ES-I3 (cell line): Measurements from ENCODE around the gene UBA1.
A peak's percentile ranks its signal among the peaks of the same experiment; 100 is the strongest.

ENCODE experiments used
- H3K36me3 ChIP-seq: 2 replicates; pipeline ENCODE4 v1.6.1; 2013; ENCODE audit warnings: mild to moderate bottlenecking, low read length, control low read depth, moderate library complexity; ENCODE audit not compliant: insufficient read depth
- H3K4me1 ChIP-seq: 2 replicates; pipeline ENCODE4 v1.6.1; 2013; ENCODE audit warnings: mild to moderate bottlenecking, control low read depth, low read length; ENCODE audit not compliant: insufficient read depth
- H3K9ac ChIP-seq: 2 replicates; pipeline ENCODE4 v1.6.1; 2013; ENCODE audit warnings: low read depth, mild to moderate bottlenecking, low read length, moderate library complexity
- H3K9me3 ChIP-seq: 2 replicates; pipeline ENCODE4 v1.6.1; 2013; ENCODE audit warnings: mild to moderate bottlenecking, low read length, moderate library complexity; ENCODE audit not compliant: control insufficient read depth, insufficient read depth

UBA1 gene

DNA sequence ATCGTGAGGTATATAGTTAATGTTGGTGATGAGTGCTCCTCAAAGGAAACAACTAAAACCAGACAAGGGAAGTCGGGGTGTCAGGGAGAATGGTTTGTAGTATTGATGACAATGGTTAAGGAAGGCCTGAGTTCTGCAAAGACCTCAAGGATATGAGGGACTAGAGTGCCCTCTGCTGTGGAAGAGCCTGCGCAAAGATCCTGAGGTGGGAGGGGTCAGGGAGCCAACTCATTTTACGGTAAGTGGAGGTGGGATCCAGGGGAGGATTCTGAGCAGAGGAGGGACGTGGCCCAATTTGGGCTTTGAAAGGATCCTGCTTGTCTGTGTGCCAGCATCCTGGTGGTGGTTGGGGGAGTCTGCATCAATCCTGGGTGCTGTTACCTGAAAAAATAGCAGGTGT, 11.3 kb downstream of the UBA1 start:
- Histone ChIP-seq H3K9me3 (no peaks in the 10 kb centered on the region), H3K4me1 (no peaks in the 10 kb centered on the region), H3K9ac (no peak overlapping the region), H3K36me3 (peaks cover 85% of the 10 kb centered on the region)

DNA sequence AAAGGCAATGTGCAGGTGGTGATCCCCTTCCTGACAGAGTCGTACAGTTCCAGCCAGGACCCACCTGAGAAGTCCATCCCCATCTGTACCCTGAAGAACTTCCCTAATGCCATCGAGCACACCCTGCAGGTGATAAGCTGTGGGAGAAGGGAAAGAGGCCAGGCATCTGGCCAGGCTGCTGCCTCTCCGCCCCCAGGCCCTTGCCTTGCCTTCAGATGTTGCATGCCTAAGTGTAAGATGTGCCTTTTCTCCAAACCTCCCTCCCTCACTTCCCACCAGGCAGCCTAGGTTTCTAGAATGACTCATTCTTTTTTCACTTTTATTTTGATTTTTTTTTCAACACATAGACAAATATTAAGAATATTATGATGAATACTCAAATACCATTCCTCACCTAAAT, 12.7 kb downstream of the UBA1 start:
- H3K4me1 ChIP-seq = no peaks in the 10 kb centered on the region
- H3K9ac ChIP-seq = no peak overlapping the region
- peaks cover 81% of the 10 kb centered on the region for H3K36me3 ChIP-seq
- H3K9me3 ChIP-seq = no peaks in the 10 kb centered on the region

DNA sequence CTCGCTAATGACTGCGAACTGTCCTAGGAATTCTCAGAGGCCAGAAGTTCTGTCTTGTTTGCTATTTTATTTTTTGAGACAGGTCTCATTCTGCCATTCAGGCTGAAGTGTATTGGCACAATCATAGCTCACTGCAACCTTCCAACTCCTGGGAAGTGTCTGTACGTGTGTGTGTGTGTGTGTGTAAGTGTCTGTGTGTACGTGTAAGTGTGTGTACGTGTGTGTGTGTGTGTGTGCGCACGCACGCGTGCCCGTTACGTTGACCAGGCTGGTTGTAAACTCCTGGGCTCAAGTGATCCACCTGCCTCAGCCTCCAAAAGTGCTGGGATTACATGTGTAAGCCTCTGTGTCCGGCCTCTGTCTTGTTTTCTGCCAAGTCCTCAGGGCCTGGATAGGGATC, 14.5 kb downstream of the UBA1 start:
- H3K4me1 ChIP-seq = no peaks in the 10 kb centered on the region
- peaks cover 80% of the 10 kb centered on the region for H3K36me3 ChIP-seq
- no peaks in the 10 kb centered on the region for H3K9me3 ChIP-seq
- H3K9ac ChIP-seq = no peak overlapping the region

DNA sequence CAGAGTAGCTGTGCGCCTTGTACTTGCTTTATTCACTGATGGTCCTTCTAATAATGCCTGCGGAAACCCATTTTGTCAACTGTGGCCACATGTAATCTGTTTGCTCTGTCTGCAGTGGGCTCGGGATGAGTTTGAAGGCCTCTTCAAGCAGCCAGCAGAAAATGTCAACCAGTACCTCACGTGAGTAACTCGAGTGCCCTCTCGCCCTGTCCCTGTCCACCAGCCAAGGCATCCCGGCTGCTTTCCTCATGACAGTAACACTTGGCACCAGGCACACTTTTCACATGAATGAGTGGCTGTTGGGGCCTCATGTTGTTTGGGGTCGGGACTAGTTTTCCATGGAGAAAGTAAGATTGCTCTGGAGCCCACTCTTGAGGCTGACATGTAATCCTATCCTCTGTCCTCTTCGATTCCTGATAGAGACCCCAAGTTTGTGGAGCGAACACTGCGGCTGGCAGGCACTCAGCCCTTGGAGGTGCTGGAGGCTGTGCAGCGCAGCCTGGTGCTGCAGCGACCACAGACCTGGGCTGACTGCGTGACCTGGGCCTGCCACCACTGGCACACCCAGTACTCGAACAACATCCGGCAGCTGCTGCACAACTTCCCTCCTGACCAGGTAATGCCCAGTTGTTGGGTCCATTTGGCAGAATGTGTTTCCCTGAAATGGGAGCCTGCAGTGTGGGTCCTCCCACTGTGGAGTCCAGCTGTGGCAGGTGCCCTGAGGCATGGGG, 16.0 kb downstream of the UBA1 start:
- Histone ChIP-seq H3K9me3 (no peaks in the 10 kb centered on the region), H3K9ac (no peak overlapping the region), H3K4me1 (no peaks in the 10 kb centered on the region), H3K36me3 (peaks cover 72% of the 10 kb centered on the region)

DNA sequence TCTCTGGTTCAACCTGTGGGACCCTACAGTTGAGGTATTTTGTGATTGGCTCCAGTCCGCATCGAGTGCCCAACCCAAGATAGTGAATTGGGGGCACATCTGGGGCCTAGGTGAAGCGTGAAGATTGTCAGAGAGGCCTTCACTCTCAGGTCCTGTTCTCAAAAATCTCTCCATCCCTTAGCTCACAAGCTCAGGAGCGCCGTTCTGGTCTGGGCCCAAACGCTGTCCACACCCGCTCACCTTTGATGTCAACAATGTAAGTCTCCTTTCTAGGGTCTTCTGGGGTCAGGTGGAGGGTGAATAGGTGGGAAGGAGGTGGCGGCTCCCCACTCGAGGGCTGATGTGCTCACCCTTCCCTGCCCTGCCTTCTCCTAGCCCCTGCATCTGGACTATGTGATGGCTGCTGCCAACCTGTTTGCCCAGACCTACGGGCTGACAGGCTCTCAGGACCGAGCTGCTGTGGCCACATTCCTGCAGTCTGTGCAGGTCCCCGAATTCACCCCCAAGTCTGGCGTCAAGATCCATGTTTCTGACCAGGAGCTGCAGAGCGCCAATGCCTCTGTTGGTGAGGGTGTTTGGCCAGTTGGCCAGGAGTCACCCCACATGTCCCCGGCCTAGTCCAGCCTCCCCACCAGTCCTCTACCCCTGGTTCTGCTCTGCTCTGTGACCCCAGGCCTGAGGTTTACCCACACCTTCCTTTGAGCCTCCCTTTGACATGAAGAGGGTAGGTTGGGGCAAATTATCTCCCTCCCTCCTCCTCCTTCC, 17.2 kb downstream of the UBA1 start:
- H3K9ac ChIP-seq = no peak overlapping the region
- H3K9me3 ChIP-seq = no peaks in the 10 kb centered on the region
- H3K4me1 ChIP-seq = no peaks in the 10 kb centered on the region
- H3K36me3 ChIP-seq = peaks cover 70% of the 10 kb centered on the region

DNA sequence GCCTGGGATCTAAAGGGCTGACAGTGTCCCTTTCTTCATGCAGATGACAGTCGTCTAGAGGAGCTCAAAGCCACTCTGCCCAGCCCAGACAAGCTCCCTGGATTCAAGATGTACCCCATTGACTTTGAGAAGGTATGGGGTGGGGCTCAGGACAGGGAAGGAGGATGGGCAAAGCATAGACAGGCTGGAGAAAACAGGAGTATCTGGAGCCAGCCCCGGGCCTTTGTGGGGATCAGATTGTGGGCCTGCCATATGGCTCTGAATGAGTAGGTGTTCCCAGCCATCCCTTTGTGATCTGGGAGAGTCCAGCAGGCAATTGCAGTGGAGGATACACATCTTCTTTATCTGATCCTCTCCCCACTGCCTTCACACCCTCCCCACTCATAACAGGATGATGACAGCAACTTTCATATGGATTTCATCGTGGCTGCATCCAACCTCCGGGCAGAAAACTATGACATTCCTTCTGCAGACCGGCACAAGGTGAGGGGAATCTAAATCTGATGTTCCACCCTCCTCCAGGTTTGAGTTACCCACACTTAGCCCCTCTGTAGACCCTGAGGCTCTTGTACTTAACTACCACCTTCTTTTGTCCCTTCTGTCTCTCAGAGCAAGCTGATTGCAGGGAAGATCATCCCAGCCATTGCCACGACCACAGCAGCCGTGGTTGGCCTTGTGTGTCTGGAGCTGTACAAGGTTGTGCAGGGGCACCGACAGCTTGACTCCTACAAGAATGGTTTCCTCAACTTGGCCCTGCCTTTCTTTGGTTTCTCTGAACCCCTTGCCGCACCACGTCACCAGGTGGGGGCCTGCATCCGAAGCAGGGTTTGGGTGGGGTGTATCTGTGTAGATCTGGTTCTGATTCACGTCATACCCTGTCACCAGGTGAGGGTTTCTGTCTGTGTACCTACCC, 19.0 kb downstream of the UBA1 start:
- Histone ChIP-seq H3K4me1 (no peaks in the 10 kb centered on the region), H3K9me3 (no peaks in the 10 kb centered on the region), H3K36me3 (peaks cover 53% of the 10 kb centered on the region), H3K9ac (no peak overlapping the region)

DNA sequence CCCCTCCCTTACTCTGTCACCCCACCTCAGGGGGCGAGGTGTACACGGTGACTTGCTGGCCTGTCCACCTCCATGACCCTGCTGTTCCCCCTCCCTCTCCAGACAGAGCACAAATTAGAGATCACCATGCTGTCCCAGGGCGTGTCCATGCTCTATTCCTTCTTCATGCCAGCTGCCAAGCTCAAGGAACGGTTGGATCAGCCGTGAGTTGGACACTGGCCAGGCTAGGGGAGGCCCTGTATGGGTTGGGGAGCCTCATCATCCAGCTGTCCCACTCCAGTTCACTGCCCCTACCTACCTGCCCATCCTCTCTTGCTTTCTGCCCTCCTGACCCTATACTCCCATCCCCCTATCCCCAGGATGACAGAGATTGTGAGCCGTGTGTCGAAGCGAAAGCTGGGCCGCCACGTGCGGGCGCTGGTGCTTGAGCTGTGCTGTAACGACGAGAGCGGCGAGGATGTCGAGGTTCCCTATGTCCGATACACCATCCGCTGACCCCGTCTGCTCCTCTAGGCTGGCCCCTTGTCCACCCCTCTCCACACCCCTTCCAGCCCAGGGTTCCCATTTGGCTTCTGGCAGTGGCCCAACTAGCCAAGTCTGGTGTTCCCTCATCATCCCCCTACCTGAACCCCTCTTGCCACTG, 20.9 kb downstream of the UBA1 start:
- Histone ChIP-seq H3K36me3 (peaks cover 35% of the 10 kb centered on the region), H3K9me3 (no peaks in the 10 kb centered on the region), H3K4me1 (no peaks in the 10 kb centered on the region), H3K9ac (no peak overlapping the region)

DNA sequence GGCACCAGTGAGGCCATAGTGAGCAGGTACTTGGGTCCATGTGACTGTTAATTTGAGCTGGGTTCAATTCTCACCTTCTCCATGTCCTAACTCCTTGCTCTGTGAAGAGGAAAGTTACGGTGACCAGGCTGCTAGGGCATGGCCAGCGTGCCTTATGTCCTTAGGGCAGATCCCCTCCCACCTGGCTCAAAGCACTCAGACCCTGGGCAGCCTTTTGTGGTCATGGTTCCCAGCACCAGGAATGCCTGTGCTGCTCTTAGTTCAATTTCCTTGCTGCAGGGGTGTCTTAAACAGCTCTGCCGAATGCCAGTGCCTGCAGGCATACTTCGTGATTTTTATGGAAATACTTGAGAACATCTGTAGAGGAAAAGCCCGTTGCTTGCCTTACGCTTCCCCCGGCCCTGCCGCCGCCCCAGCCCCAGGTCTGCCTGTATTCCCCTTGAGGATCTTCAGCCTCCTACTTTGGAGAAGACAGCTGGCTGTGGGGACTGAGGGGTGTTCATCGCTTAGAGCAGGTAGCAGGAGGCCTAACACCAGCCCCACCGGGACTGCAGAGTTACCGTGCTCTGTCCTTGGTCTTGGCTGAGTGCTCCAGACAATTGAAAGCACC, 21.8 kb downstream of the UBA1 start:
- H3K9me3 ChIP-seq = no peaks in the 10 kb centered on the region
- H3K9ac ChIP-seq = no peak overlapping the region
- 0 out of 2 replicates have a peak, but pooled peaks cover 4% of the 10 kb centered on the region for H3K4me1 ChIP-seq
- peaks cover 27% of the 10 kb centered on the region for H3K36me3 ChIP-seq

DNA sequence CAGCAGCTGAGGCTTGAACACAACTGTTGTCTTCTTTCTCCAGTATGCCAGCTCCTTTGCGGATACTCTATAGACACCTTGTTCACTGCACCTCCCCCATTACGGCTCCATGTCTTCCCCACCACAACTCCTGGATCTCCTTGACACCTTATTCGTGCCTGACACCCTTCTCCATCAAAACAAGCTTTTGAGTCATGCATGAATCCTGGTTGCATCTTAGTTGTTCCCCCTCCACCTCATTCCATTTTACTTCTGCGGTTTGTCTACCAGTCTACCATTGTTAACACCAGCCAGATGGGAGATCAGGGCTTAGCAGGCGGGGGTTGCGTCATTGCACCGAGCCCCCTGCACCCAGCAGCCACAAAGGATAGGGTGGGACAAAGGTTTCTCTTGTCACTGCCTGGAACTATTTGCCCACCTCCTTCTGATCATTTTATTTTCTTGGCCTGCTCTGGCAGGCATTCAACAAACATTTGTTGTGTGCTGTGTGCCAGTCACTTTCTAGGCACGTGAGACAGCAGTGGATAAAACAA, 22.8 kb downstream of the UBA1 start:
- no peak overlapping the region for H3K9ac ChIP-seq
- H3K9me3 ChIP-seq = no peaks in the 10 kb centered on the region
- 0 out of 2 replicates have a peak, but pooled peaks cover 4% of the 10 kb centered on the region for H3K4me1 ChIP-seq
- peaks cover 19% of the 10 kb centered on the region for H3K36me3 ChIP-seq

DNA sequence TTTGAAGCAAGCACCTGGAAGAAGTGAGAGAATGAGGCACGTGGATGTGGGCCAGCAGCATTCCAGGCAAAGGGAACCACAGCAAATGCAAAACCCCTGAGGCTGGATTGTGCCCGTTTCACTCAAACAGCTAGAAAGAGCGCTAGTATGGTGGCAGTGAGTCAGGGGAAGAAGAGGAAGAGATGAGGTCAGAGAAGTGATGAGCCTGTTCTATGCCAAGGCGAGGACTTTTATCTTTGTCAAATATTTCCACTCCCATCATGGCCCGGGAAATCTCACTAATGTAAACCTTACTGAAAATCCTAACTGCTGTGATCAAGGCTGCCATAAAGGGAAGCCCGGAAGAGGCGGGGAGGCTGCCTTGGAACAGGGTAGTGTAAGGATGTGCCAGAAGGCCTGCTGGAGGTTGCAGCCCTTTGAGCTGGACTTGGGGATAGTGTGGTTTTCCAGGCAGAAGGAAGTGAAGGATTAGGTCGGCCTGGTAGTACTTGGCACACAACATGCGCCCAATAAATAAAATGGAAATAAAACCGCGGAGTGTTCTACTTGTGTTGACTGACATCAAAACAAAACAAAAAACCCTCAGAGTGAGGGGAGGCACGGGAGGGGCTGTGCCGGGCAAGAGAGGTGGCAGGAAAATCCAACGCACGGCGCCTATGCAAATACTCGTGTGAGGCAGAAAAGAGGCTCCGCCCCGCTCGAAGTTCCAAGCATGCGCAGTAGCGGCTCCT, 23.7 kb downstream of the UBA1 start:
- H3K36me3 ChIP-seq = peaks cover 19% of the 10 kb centered on the region; the same call in 1 of the 2 replicates
- H3K4me1 ChIP-seq = 0 out of 2 replicates have a peak, but pooled peaks cover 4% of the 10 kb centered on the region
- peak overlapping the region; percentile 35; the same call in 1 of the 2 replicates for H3K9ac ChIP-seq
- no peaks in the 10 kb centered on the region for H3K9me3 ChIP-seq

DNA sequence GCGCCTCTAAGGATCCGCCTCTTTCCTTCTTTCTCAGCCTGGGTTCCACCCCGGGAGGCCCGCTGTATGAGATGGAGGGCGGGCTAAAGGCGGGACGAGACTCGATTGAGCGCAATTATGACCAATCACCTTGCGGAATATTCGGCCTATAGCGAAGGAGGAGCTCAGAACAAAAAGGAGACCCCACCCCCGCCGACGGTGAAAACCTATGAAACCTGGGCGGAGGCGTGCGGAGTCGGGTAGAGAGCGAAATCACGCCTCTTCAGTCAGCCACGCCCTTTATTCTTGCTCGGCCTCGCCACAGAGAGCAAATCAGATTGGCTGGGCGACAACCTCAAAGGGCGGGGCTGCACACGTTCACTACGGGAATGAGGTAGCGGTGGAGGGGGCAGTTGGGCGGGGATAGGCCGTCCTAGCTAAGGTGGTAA, 24.2 kb downstream of the UBA1 start:
- Histone ChIP-seq H3K4me1 (0 out of 2 replicates have a peak, but pooled peaks cover 4% of the 10 kb centered on the region), H3K9me3 (no peaks in the 10 kb centered on the region), H3K36me3 (peaks cover 13% of the 10 kb centered on the region), H3K9ac (peak overlapping the region; percentile 86)

DNA sequence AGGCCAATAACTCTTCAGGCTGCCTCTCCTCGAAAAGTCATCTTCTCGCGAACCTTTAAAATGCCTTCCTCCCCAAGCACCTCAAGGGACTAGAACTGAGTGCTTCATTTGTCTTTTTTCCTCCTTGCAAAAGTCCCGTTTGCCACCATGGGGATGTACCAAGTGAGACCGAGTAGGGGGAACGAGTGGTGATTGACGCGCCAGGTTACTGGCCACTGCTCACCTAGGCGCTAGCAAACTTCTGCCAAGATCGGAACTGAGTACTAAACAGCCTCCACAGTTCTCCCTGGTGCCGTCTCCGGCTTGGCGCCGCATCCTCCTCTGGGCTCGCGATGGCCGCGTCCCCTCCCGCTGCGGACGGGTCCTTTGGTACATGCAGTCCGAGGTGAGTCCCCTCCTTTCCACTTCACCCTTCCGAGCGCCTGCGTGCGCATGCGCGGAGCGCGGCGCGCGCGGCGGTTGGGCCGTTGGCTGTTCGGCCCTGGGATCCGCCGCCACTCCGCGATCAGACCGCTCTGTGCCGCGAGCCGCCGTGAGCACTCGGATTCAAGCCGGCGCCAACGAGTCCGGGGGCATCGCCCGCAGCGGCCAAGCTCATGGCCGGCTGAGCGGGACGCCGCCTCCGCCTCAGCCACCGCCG, 24.8 kb downstream of the UBA1 start, which contains the start of gene CDK16:
CDK16 (plus strand) TSS at position 402 of the 640 bp plus-strand sequence. CDS start 4,877 bp downstream, outside the sequence.
- H3K4me1 ChIP-seq = 0 out of 2 replicates have a peak, but pooled peaks cover 4% of the 10 kb centered on the region

More for the DNA sequence above, 24.8 kb downstream of the UBA1 start, which contains the start of gene CDK16:
- Histone ChIP-seq H3K36me3 (peaks cover 15% of the 10 kb centered on the region), H3K9me3 (no peaks in the 10 kb centered on the region), H3K9ac (peak within 1 kb of the TSS; percentile 86)
